Activated CD4-positive, alpha-beta T cell treated with anti-CD3 and anti-CD28 coated beads, Interleukin-2, amount 50 U/mL, for 24 hours (primary cell): ENCODE results near the gene DMD.
"Not testable (repeated sequence)": the region's sequence is repeated elsewhere in the genome, so short reads cannot be mapped to it uniquely, and the experiment has no call there.

Experiments used
- DNase-seq, 2 donors: peaks; one replicate each; pipeline ENCODE4 v3.0.0-alpha.2; 2020; ENCODE audit warnings: low read depth in 1 of 2, low spot score in 1 of 2

Gene DMD

DNA sequence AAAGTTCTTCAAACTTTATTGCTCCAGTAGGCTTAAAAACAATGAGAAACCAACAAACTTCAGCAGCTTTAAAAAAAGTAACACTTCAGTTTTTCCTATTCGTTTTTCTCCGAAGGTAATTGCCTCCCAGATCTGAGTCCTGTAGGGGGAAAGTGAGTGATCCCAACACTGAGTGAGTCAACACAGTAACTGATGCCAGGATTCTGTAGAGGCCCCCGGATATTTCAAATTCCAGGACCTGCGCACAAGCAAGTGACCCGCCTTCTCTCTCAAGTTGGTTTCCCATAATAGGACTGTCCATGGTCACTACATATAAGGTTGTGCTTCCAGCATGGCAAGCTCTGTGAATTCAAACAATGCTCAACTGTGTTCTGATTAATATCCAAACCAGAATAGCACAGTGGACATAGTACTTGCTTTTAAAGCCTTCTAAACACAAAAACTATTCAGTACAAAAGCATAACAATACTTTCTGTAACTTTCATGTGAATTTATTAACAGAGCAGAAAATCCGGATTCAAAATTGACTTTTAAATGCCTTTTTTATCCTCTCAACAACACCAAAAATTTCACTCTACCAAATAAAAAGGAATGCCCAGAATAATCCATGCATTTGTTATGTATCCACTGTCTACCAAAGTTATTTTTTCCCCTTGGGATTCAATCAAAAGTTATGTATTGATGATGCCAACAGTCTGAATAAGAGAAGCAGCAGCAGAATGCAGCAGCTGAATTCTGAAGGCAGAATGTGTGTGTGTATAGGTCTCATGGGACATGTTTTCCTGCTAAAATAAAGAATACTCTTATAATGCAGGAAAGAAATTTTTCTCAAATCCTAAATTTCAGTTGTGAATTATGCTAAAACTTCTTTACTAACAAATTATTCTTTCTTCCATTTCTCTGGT is at the start of gene DMD:
Gene DMD, minus strand, starts transcription at position 194 of the 905 bp plus-strand sequence. CDS start 237 bp downstream, outside the sequence.
- no peak for DNase-seq

DNA sequence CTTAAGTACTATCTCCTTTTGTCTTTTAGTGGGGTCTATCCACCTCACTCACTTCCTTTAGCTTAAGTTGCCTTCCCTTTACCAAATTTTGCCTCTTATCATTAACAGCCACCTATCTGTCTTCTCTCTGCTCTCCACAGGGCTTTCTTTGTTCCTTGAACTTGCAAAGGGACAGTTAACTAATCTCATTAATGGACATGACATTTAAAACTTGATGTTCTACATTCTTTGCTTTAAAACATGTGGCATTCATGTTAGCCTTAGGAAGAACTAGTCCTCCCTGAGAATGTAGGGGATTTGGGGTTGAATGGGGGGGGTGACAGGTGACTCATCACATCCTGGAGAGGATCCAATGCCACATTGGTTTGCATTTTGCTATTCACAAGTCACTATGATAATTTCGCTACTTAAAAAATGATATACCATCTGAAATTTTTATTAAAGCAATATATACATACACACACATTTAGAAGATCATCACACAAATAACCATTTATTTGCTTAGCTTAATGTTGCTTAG is 41.0 kb upstream of the DMD start:
- DNase-seq, result no peak

DNA sequence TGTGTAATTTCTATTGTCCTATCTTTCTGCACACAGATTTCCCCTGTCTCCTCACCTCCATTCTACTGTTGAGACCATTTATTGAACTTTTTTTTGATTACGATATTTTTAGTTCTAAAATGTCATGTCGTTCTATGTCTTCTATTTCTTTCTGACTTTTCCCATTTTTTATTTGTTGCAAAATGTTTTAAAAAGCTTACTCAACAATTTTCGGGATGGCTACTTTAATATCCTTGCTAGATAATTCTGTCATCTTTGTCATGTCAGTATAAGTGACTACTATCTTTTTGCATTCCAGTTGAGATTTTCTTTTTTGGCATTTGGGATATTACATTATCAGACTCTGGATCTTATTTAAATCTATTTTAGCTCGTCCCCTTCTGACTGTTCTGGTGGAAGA is 7.5 kb upstream of the DMD start:
- DNase-seq, result no peak

DNA sequence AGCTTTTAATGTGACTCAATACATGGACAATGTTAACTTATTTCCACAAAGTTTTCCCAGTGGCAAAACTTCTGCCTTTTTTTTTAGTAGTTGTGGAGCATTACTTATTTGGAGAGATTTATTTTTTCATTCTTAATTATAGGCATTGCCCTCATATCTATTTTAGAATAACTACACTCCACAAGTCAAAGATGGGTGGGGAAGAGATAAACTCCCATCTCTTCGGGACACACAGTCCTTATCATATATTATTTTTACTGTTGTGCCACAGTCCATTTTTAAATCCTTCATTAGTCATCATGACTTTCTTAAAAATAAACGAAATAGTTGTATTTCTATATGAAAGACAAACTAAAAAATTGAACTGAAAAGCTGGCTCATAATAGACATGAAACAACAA is 1.2 kb downstream of the DMD start:
- DNase-seq, result no peak

DNA sequence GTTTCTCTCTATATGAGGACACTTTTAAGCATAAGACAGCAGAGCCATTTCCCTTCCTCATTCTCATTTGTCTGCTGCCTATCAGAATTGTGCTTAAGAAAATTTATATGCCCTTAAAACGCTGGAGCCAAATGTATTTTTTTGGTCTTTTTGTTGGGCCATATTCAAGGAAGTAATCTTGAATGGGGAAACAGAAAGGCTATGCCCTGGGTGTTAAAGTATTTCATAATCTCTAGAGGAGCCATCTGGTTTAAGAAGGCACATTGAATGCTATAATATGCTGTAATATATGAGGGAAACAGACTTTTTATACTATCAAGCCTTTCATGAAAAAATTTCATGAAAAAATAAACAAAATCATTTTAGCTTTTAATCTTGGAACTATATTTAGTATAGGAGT is 4.3 kb downstream of the DMD start:
- DNase-seq, result no peak

DNA sequence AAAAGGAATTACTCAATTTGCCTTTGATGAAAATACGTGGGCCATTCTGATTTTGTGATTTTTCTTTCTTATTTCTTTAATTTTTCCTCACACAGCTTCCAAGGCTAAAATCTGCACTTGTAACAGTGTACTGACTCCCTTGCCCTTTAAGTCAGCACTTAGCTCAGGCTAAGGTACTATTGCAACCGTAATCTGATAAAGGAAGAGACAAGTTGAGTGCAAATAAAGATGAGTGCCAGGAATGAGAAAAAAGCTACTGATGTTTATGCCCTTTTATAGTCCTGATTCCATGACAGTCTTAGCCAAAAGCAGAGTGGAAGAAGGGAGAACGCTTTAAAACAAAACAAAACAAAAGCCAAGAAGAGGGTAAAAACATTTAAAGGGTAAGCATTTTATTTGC is 6.0 kb downstream of the DMD start:
- DNase-seq, result no peak

DNA sequence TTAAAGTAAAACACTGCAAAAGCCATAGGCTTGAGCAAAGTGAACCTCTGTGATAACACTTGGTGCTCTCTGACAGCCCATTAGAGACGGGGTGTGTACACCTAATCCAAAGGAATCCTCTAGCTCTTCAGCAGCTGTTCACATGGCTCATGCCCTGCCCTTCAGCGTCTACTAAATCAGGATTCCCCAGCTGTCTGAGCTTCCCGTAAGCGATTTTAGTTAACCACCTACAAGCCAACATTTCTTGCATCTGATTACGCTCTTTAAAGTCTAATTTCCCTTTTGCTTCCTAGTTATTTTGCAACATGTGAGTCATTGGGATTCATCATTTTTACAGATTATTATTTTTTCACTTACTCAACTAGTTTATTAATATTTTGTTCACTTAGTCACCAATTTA is 6.5 kb downstream of the DMD start:
- no peak for DNase-seq

DNA sequence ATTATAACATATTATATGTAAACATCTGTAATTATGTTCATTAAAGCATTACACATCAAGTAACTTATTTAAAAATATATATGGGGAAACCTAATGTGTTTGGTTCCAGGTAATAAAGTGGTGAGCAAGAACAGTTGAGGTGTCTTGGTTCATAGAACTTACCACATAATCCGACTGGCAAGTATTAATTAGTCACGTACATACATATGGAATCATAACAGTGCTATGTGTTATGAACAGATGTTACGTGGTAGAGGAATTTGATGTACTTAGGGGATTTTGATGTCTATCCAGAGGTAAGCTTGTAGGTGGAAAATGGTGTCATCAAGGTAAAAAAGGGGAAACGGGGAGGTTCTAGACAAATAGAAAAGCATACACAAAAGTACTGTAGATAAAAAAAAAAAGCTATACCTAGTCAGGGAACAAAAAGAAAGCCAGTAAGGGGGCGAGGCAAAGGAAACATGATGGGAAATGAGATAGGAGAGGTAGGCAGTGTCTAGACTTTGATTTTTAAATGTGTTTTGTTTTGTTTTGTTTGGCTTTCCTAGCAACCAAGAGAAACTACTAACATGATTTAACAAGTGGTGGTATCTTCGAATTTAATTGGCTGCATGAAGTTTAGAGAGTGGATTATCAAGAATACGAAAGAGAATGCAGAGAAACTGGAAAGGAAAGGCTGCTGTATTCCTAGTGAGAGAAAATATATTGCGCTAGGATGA is 12.6 kb downstream of the DMD start:
- DNase-seq, result no peak

DNA sequence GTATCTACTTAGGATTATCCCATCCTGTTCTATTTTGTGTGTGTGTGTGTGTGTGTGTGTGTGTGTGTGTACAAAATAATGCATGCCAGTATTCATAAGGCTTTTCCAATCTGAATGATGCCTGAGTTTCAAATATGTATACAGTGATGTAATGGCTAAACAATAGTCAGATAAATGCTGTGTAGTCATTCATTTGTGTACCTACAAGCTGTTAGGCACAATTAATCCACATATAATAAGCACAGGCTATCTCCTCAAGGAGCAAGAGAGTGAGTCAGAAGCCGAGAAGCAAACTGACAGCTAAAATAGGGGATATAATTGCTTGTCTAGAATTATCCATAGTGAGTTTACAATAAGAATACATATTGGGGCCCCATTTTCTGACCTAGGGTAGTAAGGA is 15.7 kb downstream of the DMD start:
- no peak for DNase-seq

DNA sequence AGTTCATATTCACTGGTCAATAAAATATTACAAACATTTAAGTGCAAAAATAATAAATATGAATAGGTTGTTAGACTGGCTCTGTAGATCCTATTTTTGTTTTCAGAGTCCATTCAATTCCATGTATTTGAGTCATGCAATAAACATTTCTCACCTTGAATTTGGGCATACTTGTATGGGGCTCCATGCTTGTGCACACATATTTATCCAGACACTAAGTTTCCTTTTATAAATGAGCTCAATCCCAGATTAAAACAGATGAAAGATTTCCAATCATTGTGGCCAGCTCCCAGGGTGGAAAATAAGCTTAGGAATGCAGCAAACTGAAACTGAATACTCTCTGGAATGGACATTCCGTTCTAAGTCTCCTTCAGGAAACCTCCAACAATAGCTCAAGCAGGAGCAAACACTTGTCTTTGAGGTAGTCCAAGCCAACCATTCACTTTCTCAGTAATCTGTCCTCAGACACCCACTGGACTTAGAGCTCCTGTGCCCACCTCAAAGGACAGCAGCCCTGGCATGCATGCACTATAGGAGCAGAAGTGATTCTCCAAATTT is 16.4 kb downstream of the DMD start:
- DNase-seq, result no peak

DNA sequence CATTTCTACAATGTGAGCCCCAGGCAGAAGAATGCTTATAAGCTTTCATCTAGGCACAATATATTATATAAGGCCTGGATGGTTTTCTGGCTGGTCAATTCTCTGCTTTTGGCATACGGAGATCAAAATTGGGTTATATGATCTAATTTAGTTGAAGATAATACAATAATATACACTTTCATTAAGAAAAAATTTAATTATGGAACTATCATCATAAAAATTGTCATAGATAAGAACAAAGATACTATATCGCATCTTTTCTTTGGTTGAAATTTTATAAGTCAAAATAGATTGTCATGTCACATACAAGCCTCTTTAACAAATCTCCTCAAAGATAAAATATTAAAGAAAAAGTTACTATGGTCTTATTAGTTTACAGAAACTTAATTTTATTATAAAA is 17.1 kb downstream of the DMD start:
- DNase-seq, result no peak

DNA sequence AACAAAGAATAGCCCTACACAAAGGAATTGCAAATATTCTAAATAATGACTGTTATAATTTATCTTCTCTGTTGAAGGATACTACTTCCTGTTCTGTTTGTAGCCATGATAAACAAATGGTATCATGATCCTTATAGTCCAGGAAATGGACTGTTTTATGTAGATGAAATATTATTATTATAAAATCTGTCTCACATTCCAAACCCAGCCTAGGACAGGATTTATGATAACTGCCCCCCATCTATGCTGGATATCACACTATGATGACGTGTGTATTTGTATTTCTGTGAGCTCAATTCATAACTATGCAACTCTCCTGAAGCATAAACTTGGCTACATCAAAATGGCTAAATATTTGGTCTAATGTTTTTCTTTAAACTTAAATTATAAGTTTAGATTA is 21.3 kb downstream of the DMD start:
- DNase-seq, result no peak

DNA sequence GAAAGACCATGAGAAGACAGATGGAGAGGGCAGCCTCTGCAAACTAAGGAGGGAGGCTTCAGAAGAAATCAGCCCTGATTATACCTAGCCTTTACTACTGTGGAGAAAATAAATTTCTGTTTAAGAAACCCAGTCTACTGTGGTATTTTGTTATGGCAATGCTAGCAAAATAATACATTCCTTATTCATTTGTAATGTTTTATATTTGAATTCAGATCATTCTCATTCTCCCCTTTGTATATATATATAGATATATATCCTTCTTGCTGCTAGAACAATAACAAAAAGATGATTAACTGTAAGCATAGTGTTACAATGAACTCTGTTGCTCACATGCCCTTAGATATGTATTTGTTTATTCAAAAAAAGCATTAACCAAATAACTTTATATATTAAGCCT is 22.5 kb downstream of the DMD start:
- DNase-seq, result no peak

DNA sequence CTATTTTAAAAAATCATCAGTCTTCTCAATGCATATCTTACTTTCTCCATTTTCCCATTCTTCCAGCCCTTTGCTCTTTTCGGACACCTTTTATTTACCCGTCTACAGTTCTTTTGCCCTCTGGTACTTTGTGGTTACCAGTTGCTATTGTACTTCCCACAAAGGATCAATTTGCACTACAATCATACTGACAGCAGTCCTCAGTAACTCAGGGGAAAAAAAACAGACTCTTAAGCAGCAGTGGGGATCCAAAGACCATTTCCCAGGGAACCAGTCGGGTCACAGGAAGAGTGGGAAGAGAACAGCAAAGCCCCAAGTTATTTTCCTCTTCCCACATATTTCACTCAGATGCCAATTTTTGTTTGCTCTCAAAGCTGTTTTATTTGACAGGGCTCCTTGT is 23.1 kb downstream of the DMD start:
- DNase-seq, result no peak

DNA sequence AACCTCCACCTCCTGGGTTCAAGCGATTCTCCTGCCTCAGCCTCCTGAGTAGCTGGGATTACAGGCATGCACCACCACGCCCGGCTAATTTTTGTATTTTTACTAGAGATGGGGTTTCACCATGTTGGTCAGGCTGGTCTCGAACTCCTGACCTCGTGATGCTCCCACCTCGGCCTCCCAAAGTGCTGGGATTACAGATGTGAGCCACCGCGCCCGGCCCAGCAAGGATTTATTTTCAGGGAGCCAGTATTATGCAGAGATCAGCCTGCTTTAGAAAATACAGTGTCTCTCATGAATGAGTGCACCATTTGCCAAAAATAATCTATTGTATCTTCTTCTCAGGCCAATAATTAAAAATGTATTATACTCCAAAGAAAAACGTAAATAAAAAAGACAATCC is 26.5 kb downstream of the DMD start:
- not testable (repeated sequence) for DNase-seq

DNA sequence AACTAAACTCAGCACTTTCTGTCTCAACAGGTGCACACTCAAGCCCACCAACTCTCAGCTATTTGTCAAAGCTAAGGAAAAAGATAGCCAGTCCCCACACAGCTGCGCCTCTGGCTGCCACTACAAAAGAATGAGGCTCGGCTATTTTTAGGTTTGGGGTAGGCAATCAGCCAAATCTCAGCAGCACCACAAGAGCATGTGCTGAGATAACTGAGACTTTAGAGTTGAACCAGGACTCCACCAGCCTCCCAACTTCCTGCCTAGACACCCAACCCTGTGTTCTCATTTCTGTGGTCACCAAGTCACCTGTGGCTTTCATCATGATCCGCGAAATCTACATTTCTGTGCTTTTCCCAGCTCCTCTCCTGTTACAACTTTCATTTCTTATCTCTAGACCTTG is 28.0 kb downstream of the DMD start:
- DNase-seq, result no peak

DNA sequence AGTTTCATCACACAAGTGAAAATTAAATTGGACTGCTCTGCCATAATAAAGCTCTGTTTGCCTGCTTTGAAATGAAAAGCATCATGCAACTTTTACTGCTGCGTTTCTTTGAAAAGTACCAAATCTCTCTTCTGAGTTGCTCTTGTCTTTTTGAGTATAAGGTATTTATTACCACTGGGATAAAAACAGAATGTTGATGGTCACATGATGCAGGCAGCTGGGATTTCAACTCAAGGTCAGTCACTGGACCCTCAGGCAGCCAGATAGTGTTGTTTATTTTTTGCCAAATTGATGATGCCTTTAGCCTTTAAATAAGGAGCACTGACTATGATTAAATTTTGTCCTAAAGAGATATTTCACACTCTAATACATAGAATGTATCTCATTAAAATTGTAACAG is 32.7 kb downstream of the DMD start:
- no peak for DNase-seq

DNA sequence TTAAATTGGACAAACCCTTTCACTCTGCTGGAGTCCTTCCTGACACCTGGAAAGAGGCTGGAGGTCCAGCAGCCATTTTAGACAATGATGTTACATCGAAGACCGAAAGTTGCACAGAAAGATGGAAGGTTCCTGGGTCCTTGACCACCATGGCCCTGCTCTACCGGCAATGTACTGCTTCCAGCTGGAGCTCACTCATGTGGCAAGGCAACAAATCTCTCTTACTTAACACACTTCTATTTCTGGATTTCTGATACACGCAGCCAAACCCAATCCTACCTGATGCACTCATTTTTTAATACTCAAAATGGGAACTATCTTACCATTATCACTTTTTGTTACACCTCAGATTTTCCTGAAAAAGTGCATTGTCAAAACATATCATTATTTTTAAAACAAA is 33.1 kb downstream of the DMD start:
- DNase-seq, result no peak

DNA sequence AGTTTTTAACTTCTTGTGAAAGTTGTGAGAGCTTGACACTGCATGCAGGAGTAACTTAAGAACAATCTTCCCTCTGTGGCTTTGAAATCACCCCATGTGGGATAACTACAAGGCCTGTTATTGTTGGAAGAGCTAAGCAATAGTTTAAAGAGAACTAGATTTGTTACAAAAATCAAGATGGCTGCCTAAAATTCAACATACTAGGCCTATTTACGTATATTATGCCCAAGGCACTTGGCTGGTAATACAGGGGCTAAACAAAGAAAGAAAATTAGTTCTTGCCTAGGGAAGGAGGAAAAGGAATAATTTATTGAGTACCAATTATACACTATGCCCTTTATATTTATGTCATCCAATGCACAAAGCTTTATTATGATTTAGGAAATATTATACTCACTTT is 36.1 kb downstream of the DMD start:
- DNase-seq, result no peak

DNA sequence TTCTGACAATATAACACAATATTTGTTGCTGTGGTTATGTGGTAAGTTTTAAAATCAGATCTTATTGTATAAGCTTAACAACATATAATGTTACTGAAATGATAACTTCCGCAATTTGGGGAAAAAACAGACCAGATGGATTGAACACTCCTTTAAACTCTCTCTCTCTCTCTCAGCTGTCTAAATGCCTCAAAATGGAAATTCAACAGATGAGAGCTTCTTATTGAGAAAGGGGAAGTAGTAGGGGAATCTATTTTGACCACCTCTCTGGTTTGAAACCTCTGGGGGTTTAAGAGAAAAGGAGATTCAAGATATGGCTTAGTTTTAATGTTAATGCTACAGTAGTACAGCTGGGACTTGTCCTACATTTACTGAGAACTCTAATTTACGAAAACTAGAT is 40.3 kb downstream of the DMD start:
- DNase-seq, result no peak

DNA sequence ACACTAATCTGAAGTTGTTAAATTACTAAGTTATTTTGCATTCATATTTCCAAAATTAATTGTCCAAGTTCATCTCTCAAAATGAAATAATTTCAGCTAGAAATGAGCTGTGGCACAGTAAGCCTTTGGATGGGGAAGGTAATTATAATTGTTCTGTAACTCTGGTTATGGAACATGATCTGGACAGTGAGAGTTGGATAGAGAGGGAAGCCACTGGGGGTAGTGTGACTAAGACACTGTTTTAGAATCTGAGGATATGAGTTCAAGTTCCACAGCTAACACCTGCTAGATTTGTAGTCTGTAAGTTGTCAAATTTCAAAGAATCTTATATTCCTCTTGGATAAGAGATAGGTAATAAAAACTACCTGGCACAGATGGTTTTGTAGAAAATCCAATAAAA is 49.5 kb downstream of the DMD start:
- DNase-seq, result no peak

DNA sequence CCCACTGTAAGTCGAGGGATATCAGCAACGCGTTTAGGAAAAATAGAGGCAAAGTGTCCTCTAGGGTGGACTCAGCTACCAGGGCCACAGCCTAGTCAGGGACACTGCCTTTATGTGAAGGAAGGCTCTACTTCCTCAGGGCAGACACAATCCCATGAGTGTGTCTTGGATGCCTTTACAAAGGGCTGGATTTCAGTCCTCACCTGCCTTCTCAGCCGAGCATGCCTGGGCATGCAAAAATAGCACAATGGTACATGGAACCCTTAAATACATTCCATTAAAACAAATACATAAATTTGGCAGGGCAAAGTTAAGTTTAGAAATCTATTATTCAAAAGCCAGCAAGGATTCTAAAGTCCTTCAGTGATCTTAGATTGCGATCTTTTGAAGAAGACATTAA is 51.1 kb downstream of the DMD start:
- no peak for DNase-seq
